H1 (cell line): Measurements from ENCODE around the gene KCNAB2.

ENCODE experiments used
- BRCA1 ChIP-seq: IDR thresholded peaks from 2 replicates; pipeline ENCODE4 v1.6.1; 2012; ENCODE audit warnings: low read depth, low read length, improper control_type of control experiment
- CBX8 ChIP-seq: fragments of 300-800, 300-1000 bp; sonication (generic); IDR thresholded peaks from 2 replicates; pipeline ENCODE4 v1.7.1; 2016; ENCODE audit warnings: low read depth, low read length, borderline replicate concordance
- CEBPB ChIP-seq: IDR thresholded peaks from 2 replicates; pipeline ENCODE4 v1.6.1; 2012; ENCODE audit warnings: low read depth, low read length
- CHD1 ChIP-seq: IDR thresholded peaks from 2 replicates; pipeline ENCODE4 v1.6.1; 2012; ENCODE audit warnings: low read depth, low read length, improper control_type of control experiment
- CREB1 ChIP-seq: IDR thresholded peaks from 2 replicates; pipeline ENCODE4 v1.6.1; 2012; ENCODE audit warnings: inconsistent platforms
- FOSL1 ChIP-seq: IDR thresholded peaks from 2 replicates; pipeline ENCODE4 v1.6.1; 2011; ENCODE audit warnings: mild to moderate bottlenecking, low read depth, low read length, moderate library complexity; ENCODE audit not compliant: insufficient read depth
- KDM5A ChIP-seq: fragments of 200-600 bp; IDR thresholded peaks from 2 replicates; pipeline ENCODE4 v1.7.1; 2012; ENCODE audit warnings: mild to moderate bottlenecking, low read length, inconsistent platforms, mixed read lengths
- POLR2A ChIP-seq, 2 experiments: IDR thresholded peaks; 1 replicate in 1 of 2; 2 replicates in 1 of 2; pipeline ENCODE4 v1.6.1; 2011; ENCODE audit warnings: low read depth in 2 of 2, low read length in 2 of 2, mild to moderate bottlenecking in 2 of 2; ENCODE audit errors: control extremely low read depth in 1 of 2
- RAD21 ChIP-seq, 2 experiments: IDR thresholded peaks in 1 of 2; conservative IDR thresholded peaks in 1 of 2; 2 replicates each; pipeline ENCODE4 v1.6.1; 2011; ENCODE audit warnings: low read depth in 2 of 2, low read length in 2 of 2, improper control_type of control experiment in 1 of 2, inconsistent platforms in 1 of 2, mild to moderate bottlenecking in 1 of 2, moderate library complexity in 1 of 2
- SP1 ChIP-seq: IDR thresholded peaks from 2 replicates; pipeline ENCODE4 v1.6.1; 2011; ENCODE audit warnings: low read depth, low read length
- YY1 ChIP-seq: IDR thresholded peaks from 2 replicates; pipeline ENCODE4 v1.6.1; 2011; ENCODE audit warnings: low read depth, mild to moderate bottlenecking, low read length
- TF ChIP-seq, protein P1 (sequence below), 3 experiments: IDR thresholded peaks; 1 replicate in 2 of 3; 2 replicates in 1 of 3; pipeline versions ENCODE4 v1.5.1 to v1.6.1; 2011; ENCODE audit warnings: low read length in 3 of 3, mild to moderate bottlenecking in 3 of 3, inconsistent platforms in 2 of 3, low read depth in 1 of 3, moderate library complexity in 1 of 3; ENCODE audit not compliant: insufficient read depth in 1 of 3; ENCODE audit errors: control extremely low read depth in 1 of 3
- TF ChIP-seq, protein P2 (sequence below): IDR thresholded peaks from 2 replicates; pipeline ENCODE4 v1.6.1; 2012; ENCODE audit warnings: inconsistent platforms

DNA sequence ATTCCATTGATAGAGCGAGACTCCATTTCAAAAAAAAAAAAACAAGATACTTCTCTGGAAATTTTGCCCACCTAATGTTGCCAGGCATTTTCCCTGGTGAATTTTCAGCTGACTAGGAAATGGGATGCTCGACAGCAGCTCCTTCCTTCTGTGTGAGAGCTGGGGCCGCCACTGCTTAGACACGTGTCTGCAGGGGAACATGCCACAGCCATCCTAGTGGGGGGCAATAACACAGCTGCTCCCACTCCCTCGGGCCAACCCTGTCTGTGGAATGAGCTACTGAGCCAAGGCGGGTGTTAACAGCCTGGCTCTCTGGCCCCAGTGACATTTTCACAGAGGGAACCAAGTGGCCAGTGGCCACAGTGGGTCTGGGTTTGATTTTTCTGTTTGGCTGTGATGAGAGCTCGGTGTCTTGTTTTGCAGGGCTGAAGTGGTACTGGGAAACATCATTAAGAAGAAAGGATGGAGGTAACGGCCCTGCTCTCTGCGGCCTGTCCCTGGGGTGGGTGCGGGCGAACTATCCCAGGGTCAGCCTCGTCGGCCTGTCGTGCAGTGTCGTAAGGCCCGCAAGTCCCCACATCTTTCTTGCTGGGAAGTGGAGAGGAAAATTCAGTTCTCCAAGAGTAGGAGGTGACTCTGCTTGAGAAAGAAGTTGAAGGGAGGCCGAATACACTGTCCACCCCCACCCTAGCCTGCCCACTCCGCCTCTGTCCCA, 39.2 kb downstream of the KCNAB2 start:
- TF ChIP-seq, protein P1, sequence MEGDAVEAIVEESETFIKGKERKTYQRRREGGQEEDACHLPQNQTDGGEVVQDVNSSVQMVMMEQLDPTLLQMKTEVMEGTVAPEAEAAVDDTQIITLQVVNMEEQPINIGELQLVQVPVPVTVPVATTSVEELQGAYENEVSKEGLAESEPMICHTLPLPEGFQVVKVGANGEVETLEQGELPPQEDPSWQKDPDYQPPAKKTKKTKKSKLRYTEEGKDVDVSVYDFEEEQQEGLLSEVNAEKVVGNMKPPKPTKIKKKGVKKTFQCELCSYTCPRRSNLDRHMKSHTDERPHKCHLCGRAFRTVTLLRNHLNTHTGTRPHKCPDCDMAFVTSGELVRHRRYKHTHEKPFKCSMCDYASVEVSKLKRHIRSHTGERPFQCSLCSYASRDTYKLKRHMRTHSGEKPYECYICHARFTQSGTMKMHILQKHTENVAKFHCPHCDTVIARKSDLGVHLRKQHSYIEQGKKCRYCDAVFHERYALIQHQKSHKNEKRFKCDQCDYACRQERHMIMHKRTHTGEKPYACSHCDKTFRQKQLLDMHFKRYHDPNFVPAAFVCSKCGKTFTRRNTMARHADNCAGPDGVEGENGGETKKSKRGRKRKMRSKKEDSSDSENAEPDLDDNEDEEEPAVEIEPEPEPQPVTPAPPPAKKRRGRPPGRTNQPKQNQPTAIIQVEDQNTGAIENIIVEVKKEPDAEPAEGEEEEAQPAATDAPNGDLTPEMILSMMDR (IDR thresholded peaks at IDR 0.05; ENCODE audit: control extremely low read depth in 1 of 3, insufficient read depth in 1 of 3, low read depth in 1 of 3, low read length in 3 of 3): no peak
- TF ChIP-seq YY1: no peak
- TF ChIP-seq KDM5A: no peak
- no peak for TF ChIP-seq POLR2A (IDR thresholded peaks at IDR 0.05; ENCODE audit: control extremely low read depth in 1 of 2, low read depth in 2 of 2, low read length in 2 of 2)
- no peak for TF ChIP-seq CREB1
- TF ChIP-seq BRCA1: no peak
- no peak for TF ChIP-seq FOSL1
- TF ChIP-seq CEBPB: no peak
- TF ChIP-seq, protein P2, sequence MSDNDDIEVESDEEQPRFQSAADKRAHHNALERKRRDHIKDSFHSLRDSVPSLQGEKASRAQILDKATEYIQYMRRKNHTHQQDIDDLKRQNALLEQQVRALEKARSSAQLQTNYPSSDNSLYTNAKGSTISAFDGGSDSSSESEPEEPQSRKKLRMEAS: no peak
- no peak for TF ChIP-seq RAD21 (IDR thresholded peaks at IDR 0.05 in 1 of 2, conservative IDR thresholded peaks at IDR 0.05 in 1 of 2; ENCODE audit: low read depth in 2 of 2, low read length in 2 of 2)
- no peak for TF ChIP-seq CHD1
- TF ChIP-seq SP1: no peak
- no peak for TF ChIP-seq CBX8
